Measurements from ENCODE around the gene ACER3. TPM values are rescaled to one million over a fixed set of nuclear protein-coding genes. Genes with fewer than 3 reads are reported as not detected.

Gene ACER3
- total RNA-seq, result 23.0 TPM

GRCh38 chr11:76860539-76861475, at the start of gene ACER3:
Gene ACER3 (plus strand): TSS chr11:76860918. CDS start chr11:76860977, 59 bp downstream.

GRCh38 chr11:77066229-77067042, 205.7 kb downstream of the ACER3 start, which contains the start of gene CAPN5:
Gene CAPN5 (plus strand): TSS chr11:77066971. CDS start chr11:77084887, 17,916 bp downstream.

Other genes with a start within 250 kb of the ACER3 start
- gene LRRC32, start 190.2 kb upstream of the ACER3 start, total RNA-seq, result 25.8 TPM
- gene TSKU, start 77.6 kb upstream of the ACER3 start, total RNA-seq, result 31.2 TPM
- gene B3GNT6, start 173.5 kb downstream of the ACER3 start, total RNA-seq, result 0.16 TPM
- gene CAPN5, start 206.1 kb downstream of the ACER3 start, total RNA-seq, result 13.4 TPM
- gene OMP, start 241.9 kb downstream of the ACER3 start, total RNA-seq, result not detected

Data from camera-type eye (tissue), 1 donor.